Chondrocyte (in vitro differentiated cells): ENCODE results near the gene BIRC6. TPM values are rescaled to one million over a fixed set of nuclear protein-coding genes. Genes with fewer than 3 reads are reported as not detected.
A peak's percentile ranks its signal among the peaks of the same experiment; 100 is the strongest.

Experiments used
- DNase-seq: peaks from one replicate; pipeline ENCODE4 v3.0.0; 2021; ENCODE audit warnings: mixed read lengths, low spot score
- H3K27ac Mint-ChIP-seq: one replicate; pipeline ENCODE4 v1.8.0; 2021; ENCODE audit warnings: mild to moderate bottlenecking, moderate library complexity, mixed read lengths; ENCODE audit not compliant: unreplicated experiment
- H3K27me3 Mint-ChIP-seq: 2 replicates; pipeline ENCODE4 v1.8.0; 2021; ENCODE audit warnings: low read depth, mixed read lengths
- H3K36me3 Mint-ChIP-seq: 2 replicates; pipeline ENCODE4 v1.8.0; 2021; ENCODE audit warnings: low read depth, mixed read lengths
- H3K4me1 Mint-ChIP-seq: 2 replicates; pipeline ENCODE4 v1.8.0; 2021; ENCODE audit warnings: low read depth, mild to moderate bottlenecking, mixed read lengths
- H3K4me3 Mint-ChIP-seq: one replicate; pipeline ENCODE4 v1.8.0; 2021; ENCODE audit warnings: mild to moderate bottlenecking, moderate library complexity, mixed read lengths; ENCODE audit not compliant: unreplicated experiment
- H3K9me3 Mint-ChIP-seq: 2 replicates; pipeline ENCODE4 v1.8.0; 2021; ENCODE audit warnings: low read depth, mixed read lengths
- total RNA-seq: library from RNA; stranded (reverse); gene quantifications from 3 replicates; pipeline ENCODE4 v1.2.1, GENCODE V29; 2021
- TF ChIP-seq, protein P1 (sequence below): fragments of 200-600 bp; sonication (generic); IDR thresholded peaks from 2 replicates; pipeline ENCODE4 v1.5.0; 2021; ENCODE audit warnings: antibody characterized with exemption, mild to moderate bottlenecking, moderate library complexity

The BIRC6 gene
- total RNA-seq, 1 donor from 2014 or later: 76.0 TPM

- peak overlapping the region; percentile 86 for H3K27ac Mint-ChIP-seq
- H3K9me3 Mint-ChIP-seq: peaks cover 2% of the 10 kb centered on the region
- no peak for DNase-seq
- TF ChIP-seq, protein P1, sequence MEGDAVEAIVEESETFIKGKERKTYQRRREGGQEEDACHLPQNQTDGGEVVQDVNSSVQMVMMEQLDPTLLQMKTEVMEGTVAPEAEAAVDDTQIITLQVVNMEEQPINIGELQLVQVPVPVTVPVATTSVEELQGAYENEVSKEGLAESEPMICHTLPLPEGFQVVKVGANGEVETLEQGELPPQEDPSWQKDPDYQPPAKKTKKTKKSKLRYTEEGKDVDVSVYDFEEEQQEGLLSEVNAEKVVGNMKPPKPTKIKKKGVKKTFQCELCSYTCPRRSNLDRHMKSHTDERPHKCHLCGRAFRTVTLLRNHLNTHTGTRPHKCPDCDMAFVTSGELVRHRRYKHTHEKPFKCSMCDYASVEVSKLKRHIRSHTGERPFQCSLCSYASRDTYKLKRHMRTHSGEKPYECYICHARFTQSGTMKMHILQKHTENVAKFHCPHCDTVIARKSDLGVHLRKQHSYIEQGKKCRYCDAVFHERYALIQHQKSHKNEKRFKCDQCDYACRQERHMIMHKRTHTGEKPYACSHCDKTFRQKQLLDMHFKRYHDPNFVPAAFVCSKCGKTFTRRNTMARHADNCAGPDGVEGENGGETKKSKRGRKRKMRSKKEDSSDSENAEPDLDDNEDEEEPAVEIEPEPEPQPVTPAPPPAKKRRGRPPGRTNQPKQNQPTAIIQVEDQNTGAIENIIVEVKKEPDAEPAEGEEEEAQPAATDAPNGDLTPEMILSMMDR: no peak
- H3K4me1 Mint-ChIP-seq: peaks cover 44% of the 10 kb centered on the region
- H3K36me3 Mint-ChIP-seq: peaks cover 11% of the 10 kb centered on the region
- no peaks in the 10 kb centered on the region for H3K27me3 Mint-ChIP-seq
- no peak overlapping the region for H3K4me3 Mint-ChIP-seq
Measured at GRCh38 chr2:32418778-32419177, 62.0 kb downstream of the BIRC6 start.

DNA sequence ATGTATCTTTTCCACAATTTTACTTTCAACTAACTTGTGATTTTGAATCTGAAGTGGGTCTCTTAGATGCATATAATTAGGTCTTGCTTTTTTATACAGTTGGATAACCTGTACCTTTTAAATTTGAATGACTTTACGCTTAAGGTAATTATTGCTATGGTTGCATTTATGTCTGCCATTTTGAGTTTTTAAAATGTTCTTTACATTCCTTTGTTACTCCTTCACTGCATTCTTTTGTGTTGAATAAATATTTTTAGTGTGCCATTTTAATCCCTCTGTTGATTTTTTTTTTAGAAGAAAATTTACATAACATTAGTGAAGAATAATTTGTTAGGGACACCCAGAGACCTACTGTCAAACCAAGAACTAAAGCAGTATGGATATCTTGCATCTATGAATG, 65.3 kb downstream of the BIRC6 start:
- peaks cover 70% of the 10 kb centered on the region for H3K4me1 Mint-ChIP-seq
- TF ChIP-seq, protein P1: no peak
- H3K36me3 Mint-ChIP-seq: peaks cover 4% of the 10 kb centered on the region
- H3K27me3 Mint-ChIP-seq: no peaks in the 10 kb centered on the region
- DNase-seq: no peak
- peaks cover 2% of the 10 kb centered on the region for H3K9me3 Mint-ChIP-seq
- no peak overlapping the region for H3K4me3 Mint-ChIP-seq
- H3K27ac Mint-ChIP-seq: peak overlapping the region; percentile 73

DNA sequence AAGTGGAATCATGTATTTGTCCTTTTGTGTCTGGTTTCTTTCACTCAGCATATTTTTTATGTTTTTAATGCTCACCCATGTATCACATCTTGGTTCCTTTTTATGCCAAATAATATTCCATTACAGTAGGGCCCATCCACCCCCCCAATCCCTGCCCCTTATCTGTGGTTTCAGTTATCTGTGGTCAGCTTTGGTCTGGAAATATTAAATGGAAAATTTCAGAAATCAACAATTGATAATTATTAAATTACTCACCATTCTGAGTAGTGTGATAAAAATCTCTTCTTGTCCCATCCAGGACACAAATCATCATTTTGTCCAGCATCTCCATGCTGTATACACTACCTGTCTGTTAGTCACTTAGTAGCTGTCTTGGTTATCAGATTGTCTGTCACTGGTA, 66.7 kb downstream of the BIRC6 start:
- no peaks in the 10 kb centered on the region for H3K36me3 Mint-ChIP-seq
- no peak for DNase-seq
- no peak overlapping the region for H3K27ac Mint-ChIP-seq
- no peaks in the 10 kb centered on the region for H3K27me3 Mint-ChIP-seq
- no peaks in the 10 kb centered on the region for H3K9me3 Mint-ChIP-seq
- H3K4me1 Mint-ChIP-seq: peaks cover 76% of the 10 kb centered on the region
- no peak overlapping the region for H3K4me3 Mint-ChIP-seq
- TF ChIP-seq, protein P1: no peak

- Mint-ChIP-seq H3K27me3 (no peaks in the 10 kb centered on the region), H3K4me3 (no peak overlapping the region), H3K36me3 (peaks cover 2% of the 10 kb centered on the region), H3K4me1 (peaks cover 69% of the 10 kb centered on the region), H3K27ac (no peak overlapping the region), H3K9me3 (no peaks in the 10 kb centered on the region)
- no peak for DNase-seq
- TF ChIP-seq, protein P1: no peak
Measured at GRCh38 chr2:32424739-32425138, 67.9 kb downstream of the BIRC6 start.

DNA sequence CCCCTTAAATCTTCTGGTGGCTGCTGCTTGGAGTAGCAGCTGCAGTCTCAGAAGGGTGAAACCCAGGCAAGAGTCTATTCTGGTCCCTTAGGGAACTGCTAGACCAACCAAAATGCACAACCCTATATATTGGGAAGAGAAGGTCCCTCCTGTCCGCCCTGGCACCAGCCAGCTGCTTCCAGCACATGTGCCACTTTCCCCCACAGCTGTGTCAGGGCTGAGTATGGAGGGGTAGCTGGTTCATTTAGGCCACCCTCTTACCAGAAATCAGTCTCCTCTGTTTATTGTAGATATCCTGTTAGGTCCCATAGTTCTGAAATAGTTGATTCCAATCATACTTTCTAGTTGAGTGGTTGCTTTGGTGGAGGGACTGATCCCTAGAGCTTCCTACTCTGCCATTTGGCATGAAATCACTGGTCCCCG, 68.9 kb downstream of the BIRC6 start:
- no peak for DNase-seq
- no peaks in the 10 kb centered on the region for H3K27me3 Mint-ChIP-seq
- H3K4me3 Mint-ChIP-seq: no peak overlapping the region
- peaks cover 62% of the 10 kb centered on the region for H3K4me1 Mint-ChIP-seq
- TF ChIP-seq, protein P1: no peak
- no peaks in the 10 kb centered on the region for H3K9me3 Mint-ChIP-seq
- H3K27ac Mint-ChIP-seq: peak overlapping the region; percentile 75
- H3K36me3 Mint-ChIP-seq: peaks cover 2% of the 10 kb centered on the region
